Mesendoderm (in vitro differentiated cells): ENCODE measurements around the gene LGALS4.
"Not testable (repeated sequence)": the region's sequence is repeated elsewhere in the genome, so short reads cannot be mapped to it uniquely, and the experiment has no call there.

Source experiments
- DNase-seq: peaks from one replicate; pipeline ENCODE4 v3.0.0; 2013
- H2AK5ac ChIP-seq: 2 replicates; pipeline ENCODE4 v1.6.1; 2013; ENCODE audit warnings: low read length, inconsistent platforms
- H2BK120ac ChIP-seq: 2 replicates; pipeline ENCODE4 v1.6.1; 2013; ENCODE audit warnings: low read depth, mild to moderate bottlenecking, low read length, moderate library complexity, mixed read lengths
- H2BK15ac ChIP-seq: replicated peaks from 2 replicates; pipeline ENCODE4 v1.6.1; 2013; ENCODE audit warnings: low read depth, mild to moderate bottlenecking, moderate library complexity
- H2BK5ac ChIP-seq: 2 replicates; pipeline ENCODE4 v1.6.1; 2013; ENCODE audit warnings: low read length, inconsistent platforms
- H3K18ac ChIP-seq: 2 replicates; pipeline ENCODE4 v1.6.1; 2013; ENCODE audit warnings: mild to moderate bottlenecking, low read length, mixed read lengths
- H3K23ac ChIP-seq: one replicate; pipeline ENCODE4 v1.6.1; 2013; ENCODE audit warnings: low read length
- H3K27ac ChIP-seq: 2 replicates; pipeline ENCODE4 v1.5.1; 2013; ENCODE audit warnings: low read depth, mild to moderate bottlenecking, inconsistent platforms, low read length, moderate library complexity
- H3K27me3 ChIP-seq: 2 replicates; pipeline ENCODE4 v1.6.1; 2013; ENCODE audit warnings: low read length, control low read depth, mild to moderate bottlenecking, inconsistent platforms; ENCODE audit not compliant: insufficient read depth, poor library complexity
- H3K36me3 ChIP-seq: 2 replicates; pipeline ENCODE4 v1.6.1; 2013; ENCODE audit warnings: low read length, inconsistent platforms; ENCODE audit not compliant: control insufficient read depth, insufficient read depth
- H3K4ac ChIP-seq: one replicate; pipeline ENCODE4 v1.6.1; 2013; ENCODE audit warnings: low read depth, mild to moderate bottlenecking, low read length, moderate library complexity
- H3K4me1 ChIP-seq: 2 replicates; pipeline ENCODE4 v1.6.1; 2013; ENCODE audit warnings: low read depth, low read length, inconsistent platforms; ENCODE audit not compliant: control insufficient read depth
- H3K4me2 ChIP-seq: 2 replicates; pipeline ENCODE4 v1.6.1; 2013; ENCODE audit warnings: low read length
- H3K4me3 ChIP-seq: 2 replicates; pipeline ENCODE4 v1.5.1; 2013; ENCODE audit warnings: mild to moderate bottlenecking, low read length
- H3K56ac ChIP-seq: one replicate; pipeline ENCODE4 v1.6.1; 2013; ENCODE audit warnings: low read length
- H3K79me1 ChIP-seq: 2 replicates; pipeline ENCODE4 v1.6.1; 2013; ENCODE audit warnings: low read length, inconsistent platforms
- H3K79me2 ChIP-seq: 2 replicates; pipeline ENCODE4 v1.6.1; 2013; ENCODE audit warnings: mild to moderate bottlenecking, low read length; ENCODE audit not compliant: control insufficient read depth, insufficient read depth
- H3K9ac ChIP-seq: 2 replicates; pipeline ENCODE4 v1.6.1; 2013; ENCODE audit warnings: low read length, inconsistent platforms
- H4K5ac ChIP-seq: one replicate; pipeline ENCODE4 v1.6.1; 2013; ENCODE audit warnings: low read length
- H4K8ac ChIP-seq: one replicate; pipeline ENCODE4 v1.6.1; 2013; ENCODE audit warnings: low read depth, mild to moderate bottlenecking, control low read depth, low read length, moderate library complexity
- WGBS: extraction: QIAGEN DNeasy Blood & Tissue Kit; methylation state at CpG from one replicate; pipeline ENCODE4 v1.1.7; 2013; ENCODE audit warnings: low lambda C conversion rate, missing lambda C conversion rate; ENCODE audit not compliant: insufficient coverage; ENCODE audit errors: extremely low coverage; 5-methylcytosine and 5-hydroxymethylcytosine counted together

Gene LGALS4

GRCh38 chr19:38808741-38809140, 4.0 kb downstream of the LGALS4 start:
- no peak overlapping the region for H3K9ac ChIP-seq
- no peak overlapping the region for H2BK120ac ChIP-seq
- no peak overlapping the region for H3K4me3 ChIP-seq
- no peaks in the 10 kb centered on the region for H3K79me2 ChIP-seq
- H3K4ac ChIP-seq: no peak overlapping the region
- no peak overlapping the region for H3K56ac ChIP-seq
- H2AK5ac ChIP-seq: no peak overlapping the region
- no peaks in the 10 kb centered on the region for H3K79me1 ChIP-seq
- H3K23ac ChIP-seq: no peak overlapping the region
- H2BK15ac ChIP-seq: no peak overlapping the region
- no peaks in the 10 kb centered on the region for H3K36me3 ChIP-seq
- WGBS: no CpG with 5 or more reads among the region's 17 CpGs
- H3K18ac ChIP-seq: no peak overlapping the region
- no peak overlapping the region for H4K8ac ChIP-seq
- no peak overlapping the region for H3K4me2 ChIP-seq
- no peak overlapping the region for H4K5ac ChIP-seq
- no peaks in the 10 kb centered on the region for H3K4me1 ChIP-seq
- H3K27ac ChIP-seq: no peak overlapping the region
- no peaks in the 10 kb centered on the region for H3K27me3 ChIP-seq
- no peak for DNase-seq
- H2BK5ac ChIP-seq: no peak overlapping the region

GRCh38 chr19:38807374-38808098, 5.2 kb downstream of the LGALS4 start:
- not testable (repeated sequence) for H3K23ac ChIP-seq, H3K4me3 ChIP-seq, H4K5ac ChIP-seq, H3K4me1 ChIP-seq, H2BK120ac ChIP-seq, H2BK5ac ChIP-seq, H3K27ac ChIP-seq, H3K4me2 ChIP-seq, H3K36me3 ChIP-seq, H3K18ac ChIP-seq, H2AK5ac ChIP-seq, H3K79me1 ChIP-seq, H3K4ac ChIP-seq, H3K9ac ChIP-seq, H2BK15ac ChIP-seq, H3K79me2 ChIP-seq, H3K56ac ChIP-seq, H3K27me3 ChIP-seq, H4K8ac ChIP-seq, DNase-seq
- WGBS: no CpG with 5 or more reads among the region's 18 CpGs

- DNase-seq: no peak
- Histone ChIP-seq H3K27me3 (no peaks in the 10 kb centered on the region), H4K5ac (no peak overlapping the region), H3K27ac (no peak overlapping the region), H3K4me2 (no peak overlapping the region), H3K56ac (no peak overlapping the region), H2AK5ac (no peak overlapping the region), H3K9ac (no peak overlapping the region), H2BK5ac (no peak overlapping the region), H2BK15ac (no peak overlapping the region), H3K79me1 (no peaks in the 10 kb centered on the region), H3K4me1 (no peaks in the 10 kb centered on the region), H2BK120ac (no peak overlapping the region), H3K36me3 (no peaks in the 10 kb centered on the region), H4K8ac (no peak overlapping the region), H3K23ac (no peak overlapping the region), H3K18ac (no peak overlapping the region), H3K4ac (no peak overlapping the region), H3K79me2 (no peaks in the 10 kb centered on the region), H3K4me3 (no peak overlapping the region)
- no CpG with 5 or more reads among the region's 6 CpGs for WGBS
These were observed 6.4 kb downstream of the LGALS4 start for GRCh38 chr19:38806371-38806770.

- no peak overlapping the region for H2BK5ac ChIP-seq
- no peak overlapping the region for H3K56ac ChIP-seq
- no peak overlapping the region for H2BK120ac ChIP-seq
- H3K4me3 ChIP-seq: no peak overlapping the region
- H3K4me2 ChIP-seq: no peak overlapping the region
- no peak overlapping the region for H2BK15ac ChIP-seq
- no CpG with 5 or more reads among the region's 1 CpG for WGBS
- no peak for DNase-seq
- H3K4me1 ChIP-seq: no peaks in the 10 kb centered on the region
- H3K27me3 ChIP-seq: no peaks in the 10 kb centered on the region
- H3K27ac ChIP-seq: no peak overlapping the region
- H4K5ac ChIP-seq: no peak overlapping the region
- H2AK5ac ChIP-seq: no peak overlapping the region
- H3K36me3 ChIP-seq: no peaks in the 10 kb centered on the region
- no peak overlapping the region for H3K23ac ChIP-seq
- H3K4ac ChIP-seq: no peak overlapping the region
- no peak overlapping the region for H3K18ac ChIP-seq
- H3K79me2 ChIP-seq: no peaks in the 10 kb centered on the region
- H4K8ac ChIP-seq: no peak overlapping the region
- H3K79me1 ChIP-seq: no peaks in the 10 kb centered on the region
- H3K9ac ChIP-seq: no peak overlapping the region
These were observed 7.6 kb downstream of the LGALS4 start for GRCh38 chr19:38805180-38805579.

- H3K4me3 ChIP-seq: no peak overlapping the region
- WGBS: no CpG with 5 or more reads among the region's 10 CpGs
- no peaks in the 10 kb centered on the region for H3K79me2 ChIP-seq
- DNase-seq: no peak
- H3K23ac ChIP-seq: no peak overlapping the region
- H3K9ac ChIP-seq: no peak overlapping the region
- no peak overlapping the region for H2BK5ac ChIP-seq
- H3K27ac ChIP-seq: no peak overlapping the region
- no peaks in the 10 kb centered on the region for H3K4me1 ChIP-seq
- H3K36me3 ChIP-seq: no peaks in the 10 kb centered on the region
- H3K4me2 ChIP-seq: no peak overlapping the region
- no peaks in the 10 kb centered on the region for H3K79me1 ChIP-seq
- H2BK15ac ChIP-seq: no peak overlapping the region
- H2BK120ac ChIP-seq: no peak overlapping the region
- no peak overlapping the region for H3K4ac ChIP-seq
- H2AK5ac ChIP-seq: no peak overlapping the region
- H3K56ac ChIP-seq: no peak overlapping the region
- H4K5ac ChIP-seq: no peak overlapping the region
- no peak overlapping the region for H4K8ac ChIP-seq
- no peak overlapping the region for H3K18ac ChIP-seq
- H3K27me3 ChIP-seq: no peaks in the 10 kb centered on the region
These were observed 9.2 kb downstream of the LGALS4 start for GRCh38 chr19:38803543-38803942.
